ENCODE data around the gene TYROBP.

GRCh38 chr19:35946203-35946602 lies 38.1 kb upstream of the TYROBP start:
- TF ChIP-seq CTCF (IDR thresholded peaks at IDR 0.05) = no peak
- TF ChIP-seq POLR2AphosphoS5 (IDR thresholded peaks at IDR 0.05) = no peak
